Sigmoid colon (tissue), 7 donors: ENCODE measurements around the gene PTBP1. TPM values are rescaled to one million over a fixed set of nuclear protein-coding genes. Genes with fewer than 3 reads are reported as not detected.
"Not testable (repeated sequence)": the region's sequence is repeated elsewhere in the genome, so short reads cannot be mapped to it uniquely, and the experiment has no call there.

Experiments used
- DNase-seq: peaks from one replicate; pipeline ENCODE4 v3.0.0-alpha.2; 2019
- H3K27ac ChIP-seq, 4 donors: fragments of 200-600 bp; sonication (generic); one replicate each; pipeline ENCODE4 v1.5.1; 2016 to 2019; ENCODE audit warnings: mild to moderate bottlenecking in 1 of 4
- H3K27me3 ChIP-seq, 3 donors: fragments of 200-600 bp; sonication (generic); one replicate each; pipeline ENCODE4 v1.5.1; 2019; ENCODE audit warnings: mild to moderate bottlenecking in 1 of 3
- H3K36me3 ChIP-seq, 4 donors: fragments of 200-600 bp; sonication (generic); one replicate each; pipeline ENCODE4 v1.5.1; 2016 to 2019
- H3K4me1 ChIP-seq, 4 donors: fragments of 200-600 bp; sonication (generic); one replicate each; pipeline ENCODE4 v1.5.1; 2017 to 2019
- H3K4me3 ChIP-seq, 4 donors: fragments of 200-600 bp; sonication (generic); one replicate each; pipeline ENCODE4 v1.5.1; 2017 to 2019; ENCODE audit warnings: mild to moderate bottlenecking in 2 of 4, moderate library complexity in 1 of 4
- H3K9me3 ChIP-seq, 4 donors: fragments of 200-600 bp in 3 of 4; sonication (generic) in 3 of 4; one replicate each; pipeline versions ENCODE4 v1.5.1 to v1.6.1; 2013 to 2019
- CTCF ChIP-seq, 4 experiments: fragments of 450-650 bp in 3 of 4; fragments of 200-600 bp in 1 of 4; IDR thresholded peaks; one replicate each; pipeline ENCODE4 v1.5.1; 2016 to 2019; ENCODE audit warnings: antibody characterized with exemption in 4 of 4, mild to moderate bottlenecking in 3 of 4, moderate library complexity in 2 of 4
- EP300 ChIP-seq, 4 donors: sonication (generic); formaldehyde crosslinking; IDR thresholded peaks; one replicate each; pipeline ENCODE4 v1.6.1; 2017; ENCODE audit warnings: antibody characterized with exemption in 4 of 4
- POLR2A ChIP-seq, 2 donors: fragments of 450-650 bp; IDR thresholded peaks; one replicate each; pipeline ENCODE4 v1.6.1; 2016; ENCODE audit warnings: antibody characterized with exemption in 2 of 2, mild to moderate bottlenecking in 2 of 2, moderate library complexity in 2 of 2
- POLR2AphosphoS5 ChIP-seq, 4 donors: sonication (generic); formaldehyde crosslinking; IDR thresholded peaks; one replicate each; pipeline ENCODE4 v1.6.1; 2017; ENCODE audit warnings: antibody characterized with exemption in 4 of 4
- WGBS, 2 donors: extraction: QIAGEN DNeasy Blood & Tissue Kit; methylation state at CpG; one replicate each; pipeline ENCODE4 v1.1.7; 2013; 5-methylcytosine and 5-hydroxymethylcytosine counted together
- intact Hi-C: fragments of 100-400 bp; cut with DNase I; formaldehyde crosslinking; loops from one replicate; pipeline ENCODE4 v1.15.1; 2023
- polyA plus RNA-seq, 3 donors: library from polyadenylated mRNA; stranded (reverse); fragments of 200-250 nt; gene quantifications; one replicate each; pipeline ENCODE4 v1.2.3, GENCODE V29; 2013
- total RNA-seq, 4 donors: library from RNA; depleted of rRNA; stranded (reverse); fragments of >200 nt; gene quantifications; one replicate each; pipeline ENCODE4 v1.1.0, GENCODE V29; 2016
- donor health status: healthy with polysubstance abuse.
- donor health status: Bipolar disorder and iron deficiency.
- donor health status: healthy.

The PTBP1 gene
- total and polyA plus RNA-seq, 7 donors: 53.8 to 154 (median 78.7) TPM

DNA sequence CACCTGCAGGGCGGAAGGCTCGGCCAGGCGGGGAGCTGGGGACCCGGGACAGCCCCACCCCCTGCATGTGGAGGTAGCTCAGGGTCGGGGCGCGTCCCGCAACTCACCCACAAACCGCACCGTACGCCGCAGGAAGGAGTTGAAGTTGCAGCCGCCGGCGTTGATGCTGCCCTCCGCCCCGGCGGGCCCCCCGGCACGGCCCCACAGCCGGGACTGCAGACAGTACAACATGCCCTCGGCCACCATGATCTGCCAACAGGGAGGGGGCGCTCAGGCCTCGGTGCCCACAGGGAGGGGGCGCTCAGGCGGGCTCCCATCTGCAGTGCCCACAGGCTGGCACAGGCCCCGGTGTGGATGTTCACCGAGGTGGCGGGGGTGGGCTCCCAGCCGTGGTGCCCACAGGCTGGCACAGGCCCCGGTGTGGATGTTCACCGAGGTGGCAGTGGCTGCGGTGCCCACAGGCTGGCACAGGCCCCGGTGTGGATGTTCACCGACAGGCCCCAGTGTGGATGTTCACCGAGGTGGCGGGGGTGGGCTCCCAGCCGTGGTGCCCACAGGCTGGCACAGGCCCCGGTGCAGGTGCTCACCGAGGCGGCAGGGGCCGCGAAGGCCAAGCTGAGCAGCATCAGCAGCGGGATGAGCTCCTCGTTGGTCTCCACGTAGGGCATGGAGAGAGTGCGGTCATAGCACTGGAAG, 18.0 kb downstream of the PTBP1 start:
- DNase-seq: no peak

DNA sequence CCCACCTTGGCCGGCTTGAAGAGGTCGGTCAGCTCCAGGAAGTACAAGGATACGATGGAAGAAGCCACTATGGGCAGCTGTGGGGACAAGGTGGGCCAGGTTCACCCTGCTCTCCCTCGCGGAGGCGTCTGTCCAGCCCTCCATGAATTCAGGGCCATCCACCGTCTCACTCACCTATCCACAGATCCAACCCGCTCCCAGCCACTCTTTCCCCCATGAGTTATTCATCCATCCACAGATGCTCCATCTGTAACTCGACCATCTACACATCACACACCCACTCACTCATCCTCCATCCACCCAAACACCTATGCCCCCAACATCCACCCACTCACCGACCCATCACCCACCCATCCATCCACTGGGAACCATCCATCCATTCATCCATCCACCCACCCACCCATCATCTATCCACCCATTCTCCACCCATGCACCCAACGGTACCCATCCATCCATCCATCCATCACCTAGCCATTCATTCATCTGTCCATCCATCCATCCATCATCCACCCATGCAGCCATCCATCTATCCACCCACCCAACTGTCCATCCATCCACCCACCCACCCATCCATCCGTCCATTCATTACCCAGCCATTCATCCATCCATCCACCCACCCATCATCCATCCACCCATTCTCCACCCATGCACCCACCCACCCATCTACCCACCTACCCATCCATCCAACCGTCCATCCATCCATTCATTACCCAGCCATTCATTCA, 18.7 kb downstream of the PTBP1 start:
- Histone ChIP-seq H3K4me1 (no peaks in the 10 kb centered on the region), H3K27me3 (peaks cover under 1 to 3% (median 2%) of the 10 kb centered on the region in 3 donors), H3K4me3 (no peak overlapping the region), H3K27ac (no peak overlapping the region), H3K36me3 (peaks cover 6 to 22% (median 17%) of the 10 kb centered on the region in 4 donors), H3K9me3 (no peaks in the 10 kb centered on the region)
- no peak for TF ChIP-seq CTCF (IDR thresholded peaks at IDR 0.05)
- TF ChIP-seq POLR2AphosphoS5 (IDR thresholded peaks at IDR 0.05): no peak
- no peak for TF ChIP-seq POLR2A (IDR thresholded peaks at IDR 0.05)
- no peak for TF ChIP-seq EP300 (IDR thresholded peaks at IDR 0.05)
- DNase-seq: no peak
- intact Hi-C loops: no loop called here
- WGBS, 2 donors: 94 to 95% methylated on average over 13 of the region's 13 CpGs

More for the DNA sequence above, 18.0 kb downstream of the PTBP1 start:
- H3K9me3 ChIP-seq: no peaks in the 10 kb centered on the region
- no peaks in the 10 kb centered on the region for H3K4me1 ChIP-seq
- no peak for TF ChIP-seq CTCF (IDR thresholded peaks at IDR 0.05)
- TF ChIP-seq EP300 (IDR thresholded peaks at IDR 0.05): no peak
- peak in 1 of 4 donors; percentile 4 for TF ChIP-seq POLR2AphosphoS5 (IDR thresholded peaks at IDR 0.05)
- TF ChIP-seq POLR2A (IDR thresholded peaks at IDR 0.05): no peak
- H3K4me3 ChIP-seq: no peak overlapping the region
- no peak overlapping the region for H3K27ac ChIP-seq
- 89 to 96% methylated on average over 47 of the region's 47 CpGs for WGBS, 2 donors
- intact Hi-C loops: no loop called here
- H3K36me3 ChIP-seq: peaks cover 11 to 29% (median 24%) of the 10 kb centered on the region in 4 donors
- H3K27me3 ChIP-seq: no peaks in the 10 kb centered on the region

- intact Hi-C loops: no loop called here
- Histone ChIP-seq H3K27me3 (peaks cover 6 to 8% (median 7%) of the 10 kb centered on the region in 3 donors), H3K27ac (no peak overlapping the region), H3K9me3 (no peaks in the 10 kb centered on the region), H3K4me3 (no peak overlapping the region), H3K36me3 (peaks cover under 1 to 17% (median 12%) of the 10 kb centered on the region in 4 donors), H3K4me1 (peaks cover 0 to 4% (median 3%) of the 10 kb centered on the region in 4 donors)
- WGBS, 2 donors: 93% methylated on average over 2 of the region's 2 CpGs
- DNase-seq: no peak
- no peak for TF ChIP-seq POLR2A (IDR thresholded peaks at IDR 0.05)
- no peak for TF ChIP-seq CTCF (IDR thresholded peaks at IDR 0.05)
- TF ChIP-seq POLR2AphosphoS5 (IDR thresholded peaks at IDR 0.05): no peak
- TF ChIP-seq EP300 (IDR thresholded peaks at IDR 0.05): no peak
Observed at GRCh38 chr19:816500-816857, 19.2 kb downstream of the PTBP1 start.

DNA sequence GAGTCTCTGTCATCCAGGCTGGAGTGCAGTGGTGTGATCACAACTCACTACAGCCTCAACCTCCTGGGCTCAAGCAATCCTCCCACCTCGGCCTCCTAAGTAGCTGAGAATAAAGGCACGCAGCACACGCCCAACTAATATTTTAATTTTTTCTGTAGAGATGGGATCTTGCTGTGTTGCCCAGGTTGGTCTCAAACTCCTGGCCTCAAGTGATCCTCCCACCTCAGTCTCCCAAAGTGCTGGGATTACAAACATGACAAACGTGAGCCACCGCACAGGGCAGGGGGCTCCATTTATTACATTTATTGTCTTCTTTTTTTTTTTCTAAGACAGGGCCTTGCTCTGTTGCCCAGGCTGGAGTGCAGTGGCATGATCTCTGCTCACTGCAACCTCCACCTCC, 23.0 kb downstream of the PTBP1 start:
- H3K36me3 ChIP-seq, H3K4me3 ChIP-seq, intact Hi-C loops, H3K9me3 ChIP-seq, DNase-seq, H3K27ac ChIP-seq: not testable (repeated sequence)
- Histone ChIP-seq H3K27me3 (peaks cover 22 to 36% (median 33%) of the 10 kb centered on the region in 3 donors), H3K4me1 (peaks cover 0 to 16% (median 15%) of the 10 kb centered on the region in 4 donors)
- 85 to 91% methylated on average over 5 of the region's 5 CpGs for WGBS, 2 donors

DNA sequence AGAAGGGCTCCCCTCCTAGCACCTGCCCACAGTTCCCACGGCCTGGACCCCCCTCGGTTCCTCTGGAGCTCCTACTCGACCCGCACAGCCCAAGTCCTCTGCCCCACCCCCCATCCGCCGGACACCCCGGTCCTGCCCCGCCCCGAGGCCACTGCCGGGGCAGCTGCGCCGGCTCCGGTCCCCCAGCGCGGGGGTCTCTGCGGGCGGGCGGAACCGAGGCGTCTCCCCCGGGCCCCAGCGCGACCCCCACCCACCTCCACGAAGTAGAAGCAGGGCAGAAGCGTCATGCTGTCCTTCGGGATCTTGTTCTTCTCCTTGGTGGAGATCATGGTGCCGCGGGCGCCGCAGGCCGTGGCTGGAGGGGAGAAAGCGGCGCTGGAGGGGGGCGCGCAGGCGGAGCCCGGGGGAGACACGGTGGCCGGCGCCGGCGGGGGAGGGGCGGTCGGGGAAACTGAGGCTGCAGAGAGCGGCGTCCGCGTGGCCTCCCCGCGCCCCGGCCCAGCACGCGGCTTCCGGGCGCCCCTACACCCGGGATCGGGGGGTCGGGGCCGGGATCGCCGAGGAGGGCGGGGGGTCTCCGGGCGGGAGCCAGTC, 24.1 kb downstream of the PTBP1 start:
- intact Hi-C loops: no loop called here
- TF ChIP-seq EP300 (IDR thresholded peaks at IDR 0.05): no peak
- TF ChIP-seq CTCF (IDR thresholded peaks at IDR 0.05): no peak
- no peak for TF ChIP-seq POLR2AphosphoS5 (IDR thresholded peaks at IDR 0.05)
- no peak for TF ChIP-seq POLR2A (IDR thresholded peaks at IDR 0.05)
- Histone ChIP-seq H3K27me3 (peaks cover 22 to 36% (median 33%) of the 10 kb centered on the region in 3 donors), H3K9me3 (no peaks in the 10 kb centered on the region), H3K4me1 (peaks cover 0 to 16% (median 15%) of the 10 kb centered on the region in 4 donors), H3K36me3 (no peaks in the 10 kb centered on the region), H3K27ac (no peak overlapping the region), H3K4me3 (peak overlapping the region; percentile 6 to 47 (median 34))
- WGBS, 2 donors: 3% methylated on average over 64 of the region's 64 CpGs
- no peak for DNase-seq
